ENCODE results near the gene ABCA1.
"Not testable (repeated sequence)": the region's sequence is repeated elsewhere in the genome, so short reads cannot be mapped to it uniquely, and the experiment has no call there.

Gene ABCA1

GRCh38 chr9:104960662-104961061, 32.7 kb upstream of the ABCA1 start:
- H3F3A ChIP-seq (ENCODE audit: insufficient read depth) = no peaks in the 10 kb centered on the region
- no peak overlapping the region for H3K4me2 ChIP-seq (ENCODE audit: low read depth, low read length, poor library complexity, severe bottlenecking)
- no peak overlapping the region for H2AFZ ChIP-seq (ENCODE audit: low read depth, low read length, severe bottlenecking)
- H3K9ac ChIP-seq (ENCODE audit: low read length) = no peak overlapping the region
- no peaks in the 10 kb centered on the region for H3K79me2 ChIP-seq (ENCODE audit: insufficient read depth, low read length)
- H4K20me1 ChIP-seq (ENCODE audit: low read depth, low read length) = no peaks in the 10 kb centered on the region
- no peaks in the 10 kb centered on the region for H3K9me3 ChIP-seq (ENCODE audit: insufficient read depth, low read length)
- no peaks in the 10 kb centered on the region for H3K27me3 ChIP-seq (ENCODE audit: low read length)
- H3K36me3 ChIP-seq (ENCODE audit: low read length) = no peaks in the 10 kb centered on the region
- no peak overlapping the region for H3K4me3 ChIP-seq (ENCODE audit: insufficient read depth, low read length, poor library complexity, severe bottlenecking)
- H3K9me2 ChIP-seq (replicated peaks; ENCODE audit: insufficient read depth, low read length) = no peaks in the 10 kb centered on the region
- no peak for TF ChIP-seq CTCF (IDR thresholded peaks at IDR 0.05; ENCODE audit: insufficient read depth, low read length, poor library complexity, severe bottlenecking)
- no peak overlapping the region for H3K27ac ChIP-seq (ENCODE audit: low read depth, low read length)

GRCh38 chr9:104958751-104959150, 30.8 kb upstream of the ABCA1 start:
- Histone ChIP-seq H3F3A (ENCODE audit: insufficient read depth) (no peaks in the 10 kb centered on the region), H3K4me2 (ENCODE audit: low read depth, low read length, poor library complexity, severe bottlenecking) (no peak overlapping the region), H3K9ac (ENCODE audit: low read length) (no peak overlapping the region), H2AFZ (ENCODE audit: low read depth, low read length, severe bottlenecking) (no peak overlapping the region), H3K9me3 (ENCODE audit: insufficient read depth, low read length) (no peaks in the 10 kb centered on the region), H3K4me3 (ENCODE audit: insufficient read depth, low read length, poor library complexity, severe bottlenecking) (no peak overlapping the region), H4K20me1 (ENCODE audit: low read depth, low read length) (no peaks in the 10 kb centered on the region), H3K9me2 (replicated peaks; ENCODE audit: insufficient read depth, low read length) (no peaks in the 10 kb centered on the region), H3K36me3 (ENCODE audit: low read length) (no peaks in the 10 kb centered on the region), H3K27ac (ENCODE audit: low read depth, low read length) (no peak overlapping the region), H3K27me3 (ENCODE audit: low read length) (no peaks in the 10 kb centered on the region), H3K79me2 (ENCODE audit: insufficient read depth, low read length) (no peaks in the 10 kb centered on the region)
- TF ChIP-seq CTCF (IDR thresholded peaks at IDR 0.05; ENCODE audit: insufficient read depth, low read length, poor library complexity, severe bottlenecking) = no peak
- no peak for TF ChIP-seq EZH2phosphoT487 (conservative IDR thresholded peaks at IDR 0.05; ENCODE audit: low read length)

GRCh38 chr9:104958006-104958405, 30.1 kb upstream of the ABCA1 start:
- not testable (repeated sequence) for H3K4me3 ChIP-seq (ENCODE audit: insufficient read depth, low read length, poor library complexity, severe bottlenecking); H2AFZ ChIP-seq (ENCODE audit: low read depth, low read length, severe bottlenecking); H3K9me2 ChIP-seq (replicated peaks; ENCODE audit: insufficient read depth, low read length); H3F3A ChIP-seq (ENCODE audit: insufficient read depth); H3K27me3 ChIP-seq (ENCODE audit: low read length); H4K20me1 ChIP-seq (ENCODE audit: low read depth, low read length); H3K9ac ChIP-seq (ENCODE audit: low read length); H3K27ac ChIP-seq (ENCODE audit: low read depth, low read length); H3K36me3 ChIP-seq (ENCODE audit: low read length); H3K4me2 ChIP-seq (ENCODE audit: low read depth, low read length, poor library complexity, severe bottlenecking); H3K79me2 ChIP-seq (ENCODE audit: insufficient read depth, low read length); H3K9me3 ChIP-seq (ENCODE audit: insufficient read depth, low read length)

- TF ChIP-seq EZH2phosphoT487 (conservative IDR thresholded peaks at IDR 0.05; ENCODE audit: low read length) = no peak
- no peak for TF ChIP-seq CTCF (IDR thresholded peaks at IDR 0.05; ENCODE audit: insufficient read depth, low read length, poor library complexity, severe bottlenecking)
These were observed 23.5 kb upstream of the ABCA1 start for GRCh38 chr9:104951487-104951886.

More at GRCh38 chr9:104951487-104951886, 23.5 kb upstream of the ABCA1 start:
- H3K9ac ChIP-seq (ENCODE audit: low read length) = no peak overlapping the region
- H3K9me3 ChIP-seq (ENCODE audit: insufficient read depth, low read length) = no peaks in the 10 kb centered on the region
- no peaks in the 10 kb centered on the region for H3K36me3 ChIP-seq (ENCODE audit: low read length)
- no peak overlapping the region for H3K4me2 ChIP-seq (ENCODE audit: low read depth, low read length, poor library complexity, severe bottlenecking)
- H3K27ac ChIP-seq (ENCODE audit: low read depth, low read length) = no peak overlapping the region
- H3K9me2 ChIP-seq (replicated peaks; ENCODE audit: insufficient read depth, low read length) = no peaks in the 10 kb centered on the region
- no peaks in the 10 kb centered on the region for H3K79me2 ChIP-seq (ENCODE audit: insufficient read depth, low read length)
- no peaks in the 10 kb centered on the region for H4K20me1 ChIP-seq (ENCODE audit: low read depth, low read length)
- no peaks in the 10 kb centered on the region for H3K27me3 ChIP-seq (ENCODE audit: low read length)
- no peaks in the 10 kb centered on the region for H3F3A ChIP-seq (ENCODE audit: insufficient read depth)
- no peak overlapping the region for H2AFZ ChIP-seq (ENCODE audit: low read depth, low read length, severe bottlenecking)
- H3K4me3 ChIP-seq (ENCODE audit: insufficient read depth, low read length, poor library complexity, severe bottlenecking) = no peak overlapping the region

All from SU-DHL-6 (cell line).